ENCODE data around the gene NUP210L.
"Not testable (repeated sequence)": the region's sequence is repeated elsewhere in the genome, so short reads cannot be mapped to it uniquely, and the experiment has no call there.

NUP210L gene

DNA sequence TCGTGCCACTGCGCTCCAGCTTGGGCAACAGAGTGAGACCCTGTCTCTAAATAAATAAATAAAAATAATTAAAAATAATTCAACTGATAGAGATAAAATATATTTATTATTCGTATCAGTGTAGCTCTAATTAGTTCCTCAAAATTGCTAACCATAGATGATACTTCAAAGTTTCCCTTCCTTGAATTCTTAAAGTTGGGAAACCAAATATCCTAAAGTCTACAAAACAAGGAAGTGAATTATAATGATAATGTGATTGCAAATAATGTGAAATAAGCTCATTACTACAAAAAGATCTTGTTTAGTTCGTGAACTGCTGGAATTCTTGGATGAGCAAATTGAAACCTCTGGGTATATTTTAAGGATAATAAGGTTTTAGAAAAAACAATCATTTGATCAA, 60.5 kb downstream of the NUP210L start:
- no peak for DNase-seq

DNA sequence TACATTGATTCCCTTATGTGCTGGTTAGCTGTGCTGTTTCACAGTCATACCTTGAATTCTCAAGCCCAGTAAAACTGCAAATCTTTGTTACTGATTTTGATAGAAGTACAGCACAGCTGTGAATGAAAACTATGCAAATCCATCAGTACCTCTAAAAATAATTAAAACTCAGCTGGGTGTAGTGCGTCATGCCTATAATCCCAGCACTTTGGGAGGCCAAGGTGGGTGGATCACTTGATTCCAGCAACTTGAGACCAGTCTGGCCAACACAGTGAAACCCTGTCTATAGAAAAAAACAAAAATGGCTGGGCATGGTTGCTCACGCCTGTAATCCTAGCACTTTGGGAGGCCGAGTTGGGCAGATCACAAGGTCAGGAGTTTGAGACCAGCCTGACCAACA, 61.2 kb downstream of the NUP210L start:
- no peak for DNase-seq

DNA sequence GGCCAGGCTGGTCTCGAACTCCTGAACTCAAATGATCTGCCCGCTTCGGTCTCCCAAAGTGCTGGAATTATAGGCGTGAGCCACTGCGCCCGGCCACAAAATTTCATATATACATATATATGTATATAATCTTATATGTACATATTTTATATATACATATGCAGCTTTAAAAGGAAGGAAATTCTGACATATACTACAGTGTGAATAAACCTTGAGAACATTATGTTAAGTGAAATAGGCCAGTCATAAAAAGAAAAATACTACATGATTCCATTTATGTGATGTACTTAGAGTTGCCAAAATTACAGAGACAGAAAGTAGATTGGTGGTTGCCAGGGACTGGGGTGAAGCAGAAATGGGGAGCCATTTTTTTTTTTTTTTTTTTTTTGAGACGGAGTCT, 63.2 kb downstream of the NUP210L start:
- DNase-seq = no peak

DNA sequence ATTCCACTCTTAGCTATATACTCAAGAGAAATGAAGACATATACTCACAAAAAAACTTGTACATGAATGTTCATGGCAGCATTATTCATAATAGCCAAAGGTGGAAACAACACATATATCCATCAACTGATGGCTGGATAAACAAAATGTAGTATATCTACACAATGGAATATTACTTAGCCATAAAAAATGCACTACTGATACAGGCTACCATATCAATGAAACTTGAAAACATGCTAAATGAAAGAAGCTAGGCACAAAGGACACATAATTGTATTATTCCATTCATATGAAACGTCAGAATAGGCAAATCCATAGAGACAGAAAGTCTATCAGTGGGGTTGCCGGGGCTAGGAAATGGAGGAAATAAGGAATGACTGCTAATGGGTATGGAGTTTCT, 67.3 kb downstream of the NUP210L start:
- DNase-seq = no peak

DNA sequence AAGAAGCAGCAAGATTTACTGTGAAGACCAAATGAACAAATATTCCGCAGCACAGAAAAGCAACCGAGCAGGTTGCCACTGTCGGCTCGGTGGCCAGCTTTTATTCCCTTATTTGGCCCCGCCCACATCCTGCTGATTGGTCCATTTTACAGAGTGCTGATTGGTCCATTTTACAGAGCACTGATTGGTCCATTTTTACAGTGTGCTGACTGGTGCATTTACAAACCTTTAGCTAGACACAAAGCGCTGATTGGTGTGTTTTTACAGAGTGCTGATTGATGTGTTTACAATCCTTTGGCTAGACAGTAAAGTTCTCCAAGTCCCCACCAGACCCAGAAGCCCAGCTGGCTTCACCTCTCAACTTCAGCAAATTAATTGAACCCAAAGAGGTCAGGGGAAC, 71.8 kb downstream of the NUP210L start:
- DNase-seq = not testable (repeated sequence)

DNA sequence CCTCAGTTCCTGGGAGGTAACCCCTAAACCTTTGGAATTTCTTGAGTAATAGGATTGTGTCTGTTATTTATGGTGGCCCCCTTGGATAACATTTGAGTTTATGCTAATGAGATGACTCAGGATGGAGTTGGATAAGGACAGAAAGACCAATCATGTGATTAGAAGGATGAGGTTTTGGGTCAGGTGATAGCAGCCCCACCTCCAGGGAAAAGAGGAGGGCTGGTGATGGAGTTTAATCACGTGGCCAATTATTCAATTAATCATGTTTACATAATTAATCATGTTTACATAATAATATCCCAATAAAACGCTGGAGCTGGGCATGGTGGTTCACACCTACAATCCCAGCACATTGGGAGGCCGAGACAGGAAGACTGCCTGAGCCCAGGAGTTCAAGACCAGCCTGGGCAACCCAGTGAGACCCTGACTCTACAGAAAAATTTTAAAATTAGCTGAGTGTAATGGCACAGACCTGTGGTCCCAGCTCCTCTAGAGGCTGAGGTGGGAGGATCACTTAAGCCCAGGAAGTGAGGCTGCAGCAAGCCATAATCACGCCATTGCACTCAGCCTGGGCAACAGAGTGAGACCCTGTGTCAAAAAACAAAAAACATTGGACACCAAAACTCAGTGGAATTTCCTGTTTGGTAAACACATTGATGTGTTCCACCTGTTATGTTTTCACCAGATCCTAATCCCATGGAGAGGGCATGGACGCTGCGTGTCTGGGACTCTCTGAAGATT, 73.3 kb downstream of the NUP210L start:
- DNase-seq = no peak

DNA sequence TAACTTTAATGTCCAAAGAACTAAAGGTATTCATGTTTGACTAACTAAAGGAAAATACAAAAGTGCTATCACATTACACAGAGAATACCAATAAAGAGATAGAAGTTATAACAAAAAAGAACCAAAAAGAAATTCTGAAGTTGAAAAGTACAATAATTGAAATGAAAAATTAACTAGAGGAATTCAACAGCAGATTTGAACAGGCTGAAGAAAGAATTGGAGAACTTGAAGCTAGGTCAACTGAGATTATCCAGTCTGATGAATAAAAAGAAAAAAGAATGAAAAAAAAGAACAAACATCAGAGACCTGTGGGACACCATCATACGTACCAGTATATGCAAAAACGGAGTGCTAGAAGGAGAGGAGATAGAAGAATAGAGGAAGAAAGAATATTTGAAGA, 78.5 kb downstream of the NUP210L start:
- no peak for DNase-seq

DNA sequence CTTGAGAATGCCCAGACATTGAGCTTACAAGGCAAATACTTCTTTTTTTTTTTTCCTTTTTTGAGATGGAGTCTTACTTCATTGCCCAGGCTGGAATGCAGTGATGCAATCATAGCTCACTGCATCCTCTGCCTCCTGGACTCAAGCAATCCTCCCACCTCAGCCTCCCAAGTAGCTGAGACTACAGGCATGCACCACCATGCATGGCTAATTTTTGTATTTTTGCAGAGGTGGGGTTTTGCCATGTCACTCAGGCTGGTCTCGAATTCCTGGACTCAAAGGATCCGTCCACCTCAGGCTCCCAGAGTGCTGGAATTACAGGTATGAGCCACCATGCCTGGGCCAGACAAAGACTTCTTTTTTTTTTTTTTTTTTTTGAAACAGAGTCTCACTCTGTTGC, 79.1 kb downstream of the NUP210L start:
- DNase-seq = no peak

DNA sequence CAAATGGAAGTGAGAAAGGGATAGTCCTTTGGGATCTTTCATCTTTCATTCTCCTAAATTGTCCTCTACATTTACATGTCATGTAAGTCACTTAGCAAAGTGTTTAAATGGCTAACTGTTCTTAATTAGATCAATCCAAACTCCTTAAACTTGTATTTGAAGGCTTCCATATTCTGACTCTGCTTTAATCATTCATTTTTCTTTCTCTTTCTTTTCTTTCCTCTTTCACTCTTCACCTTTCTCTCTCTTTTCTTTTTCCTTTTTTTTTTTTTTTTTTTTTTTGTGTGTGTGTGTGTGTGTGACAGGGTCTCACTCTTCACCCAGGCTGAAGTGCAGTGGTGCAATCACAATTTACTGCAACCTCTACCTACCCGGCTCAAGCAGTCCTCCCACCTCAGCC, 92.6 kb downstream of the NUP210L start:
- no peak for DNase-seq

DNA sequence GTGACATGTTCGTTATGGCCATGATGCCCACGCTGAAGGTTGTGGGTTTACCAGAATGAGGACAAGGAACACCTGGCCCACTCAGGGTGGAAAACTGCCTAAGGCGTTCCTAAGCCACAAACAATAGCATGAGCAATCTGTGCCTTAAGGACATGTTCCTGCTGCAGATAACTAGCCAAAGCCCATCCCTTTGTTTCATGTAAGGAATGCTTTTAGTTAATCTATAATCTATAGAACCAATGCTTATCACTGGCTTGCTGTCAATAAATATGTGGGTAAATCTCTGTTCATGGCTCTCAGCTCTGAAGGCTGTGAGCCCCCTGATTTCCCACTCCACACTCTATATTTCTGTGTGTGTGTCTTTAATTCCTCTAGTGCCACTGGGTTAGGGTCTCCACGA, 107.4 kb downstream of the NUP210L start:
- not testable (repeated sequence) for DNase-seq

DNA sequence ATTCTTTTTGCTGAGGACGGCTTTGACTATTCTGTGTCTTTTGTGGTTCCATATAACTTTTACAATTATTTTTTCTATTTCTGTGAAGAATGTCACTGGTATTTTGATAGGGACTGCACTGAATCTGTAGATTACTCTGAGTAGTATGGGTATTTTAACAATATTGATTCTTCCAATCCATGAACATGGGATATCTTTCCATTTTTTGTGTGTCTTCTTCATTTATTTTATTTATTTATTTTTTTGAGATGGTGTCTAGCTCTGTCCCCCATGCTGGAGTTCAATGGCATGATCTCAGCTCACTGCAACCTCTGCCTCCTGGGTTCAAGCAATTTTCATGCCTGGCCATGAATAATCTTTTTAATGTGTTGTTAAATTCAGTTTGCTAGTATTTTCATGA, 121.2 kb downstream of the NUP210L start:
- DNase-seq = not testable (repeated sequence)

DNA sequence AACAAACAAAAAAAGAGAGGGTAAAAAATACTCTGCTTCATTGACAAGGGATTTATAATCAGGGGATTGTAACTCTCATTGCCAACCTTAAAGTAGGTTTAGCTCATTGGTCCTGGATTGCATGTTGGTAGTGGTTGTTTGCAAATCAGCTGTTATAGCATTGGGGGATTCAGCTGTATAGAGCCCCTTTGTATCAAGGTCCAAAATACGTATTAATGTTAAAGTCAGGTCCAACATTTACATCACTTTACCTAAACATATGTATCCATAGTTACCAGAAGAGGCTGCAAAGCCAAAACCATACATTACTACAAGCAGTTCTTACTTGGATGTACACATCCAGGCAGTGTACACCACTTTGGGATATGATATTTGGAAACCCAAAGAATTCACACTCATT, 134.9 kb downstream of the NUP210L start:
- no peak for DNase-seq

DNA sequence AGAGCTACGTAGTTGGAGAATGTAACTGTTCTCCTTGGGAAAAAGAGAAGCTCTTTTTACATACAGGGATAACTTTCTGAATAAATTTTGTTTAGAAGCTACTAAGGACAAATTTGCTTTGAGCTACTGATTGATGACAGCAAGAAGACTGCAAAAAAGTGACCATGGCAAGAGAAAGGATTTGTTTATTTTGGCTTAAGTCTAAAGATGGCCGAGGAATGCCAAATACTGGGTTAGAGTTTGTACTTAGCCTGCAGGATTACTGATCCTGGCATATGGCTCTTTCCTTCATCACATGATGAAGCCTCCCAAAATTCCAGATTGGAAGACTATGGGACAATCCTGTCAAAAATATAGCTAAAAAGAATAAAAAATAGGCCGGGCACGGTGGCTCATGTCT, 135.6 kb downstream of the NUP210L start:
- DNase-seq = no peak

DNA sequence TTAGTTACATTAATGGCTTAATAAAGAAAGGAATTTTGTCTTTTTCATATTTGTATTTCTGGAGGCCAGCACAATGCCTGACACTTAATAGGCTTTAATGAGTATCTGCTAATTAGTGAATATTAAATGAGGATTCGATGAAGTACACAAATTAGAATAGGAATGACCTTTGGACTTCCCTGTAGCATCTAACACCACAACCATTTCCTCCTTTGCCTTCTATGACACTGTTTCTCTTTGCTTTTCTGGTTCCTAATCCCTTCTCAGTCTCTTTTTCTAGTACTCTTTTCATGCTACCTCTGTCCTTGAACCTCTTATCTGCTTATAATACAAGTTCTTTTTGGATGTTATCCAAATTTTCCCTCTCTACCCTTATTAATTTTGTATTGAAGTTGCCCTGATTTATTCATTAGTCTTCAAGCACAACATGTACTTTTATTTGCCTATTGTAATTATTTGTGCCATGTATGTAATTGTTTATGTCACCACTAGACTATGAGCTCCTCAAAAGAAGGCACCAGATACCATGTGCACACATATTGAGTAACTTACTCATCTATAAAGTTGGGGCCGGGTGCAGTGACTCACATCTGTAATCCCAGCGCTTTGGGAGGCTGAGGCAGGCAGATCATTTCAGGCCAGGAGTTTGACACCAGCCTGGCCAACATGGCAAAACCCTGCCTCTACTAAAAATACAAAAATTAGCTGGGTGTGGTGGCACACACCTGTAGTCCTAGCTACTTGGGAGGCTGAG, 140.5 kb downstream of the NUP210L start:
- DNase-seq = no peak

DNA sequence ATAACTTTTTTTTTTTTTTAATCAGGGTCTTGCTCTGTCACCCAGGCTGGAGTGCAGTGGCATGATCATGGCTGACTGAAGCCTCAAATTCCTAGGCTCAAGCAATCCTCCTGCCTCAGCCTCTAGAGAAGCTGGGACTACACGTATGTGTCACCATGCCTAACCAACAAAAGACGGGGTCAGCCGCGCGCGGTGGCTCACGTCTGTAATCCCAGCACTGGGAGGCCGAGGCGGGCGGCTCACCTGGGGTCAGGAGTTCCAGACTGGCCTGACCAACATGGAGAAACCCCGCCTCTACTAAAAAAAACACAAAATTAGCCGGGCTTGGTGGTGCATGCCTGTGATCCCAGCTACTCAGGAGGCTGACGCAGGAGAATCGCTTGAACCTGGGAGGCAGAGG, 142.3 kb downstream of the NUP210L start:
- DNase-seq = not testable (repeated sequence)

DNA sequence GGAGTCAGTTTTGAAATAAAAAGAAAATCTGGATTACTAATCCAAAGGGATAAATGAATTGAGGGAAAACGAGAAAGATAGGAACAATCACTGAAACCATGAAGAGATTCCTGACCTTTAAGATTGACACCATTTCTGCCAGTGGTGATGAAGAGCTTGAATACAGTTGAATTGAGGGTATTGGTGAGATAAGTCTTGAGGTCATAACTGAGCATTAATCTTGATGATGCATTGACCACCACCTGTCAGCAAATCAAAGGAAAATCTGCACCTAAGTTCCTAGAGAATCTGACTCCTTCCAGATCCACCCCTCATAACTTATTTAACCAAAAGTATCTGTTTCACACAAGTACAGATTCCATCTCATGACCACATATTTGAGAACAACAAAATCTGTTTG, 142.7 kb downstream of the NUP210L start:
- DNase-seq = no peak

DNA sequence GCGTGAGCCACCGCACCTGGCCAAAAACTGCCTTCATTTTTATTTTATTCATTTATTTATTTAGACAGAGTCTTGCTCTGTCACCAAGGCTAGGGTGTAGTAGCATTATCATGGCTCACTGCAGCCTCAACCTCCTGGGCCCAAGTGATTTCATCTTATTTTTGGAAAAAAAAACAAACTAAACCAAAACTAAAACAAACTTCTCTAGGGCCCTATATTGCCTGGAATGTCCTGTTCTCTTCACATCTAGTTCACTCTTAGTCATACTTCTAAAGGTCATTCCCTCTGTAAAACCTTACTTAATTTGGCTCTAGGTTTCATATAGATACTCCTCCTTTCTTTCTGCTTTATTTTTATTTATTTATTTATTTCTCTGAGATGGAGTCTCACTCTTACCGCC, 148.7 kb downstream of the NUP210L start:
- no peak for DNase-seq

DNA sequence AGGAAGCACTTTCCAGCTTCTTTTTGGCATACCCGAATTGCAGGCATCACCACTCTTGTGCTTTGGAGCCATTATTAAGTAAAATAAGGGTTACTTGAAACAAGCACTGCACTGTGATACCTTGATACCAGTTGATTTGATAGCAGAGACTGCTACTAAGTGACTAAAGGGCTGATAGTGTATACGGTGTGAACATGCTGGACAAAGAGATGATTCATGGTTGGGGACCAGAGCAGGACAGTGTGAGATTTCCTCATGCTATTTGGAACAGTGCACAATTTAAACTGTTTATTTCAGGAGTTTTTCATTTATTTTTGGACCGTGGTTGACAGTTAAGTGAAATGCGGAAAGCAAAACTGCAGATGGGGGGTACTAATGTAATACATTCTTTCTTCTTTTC, 154.5 kb downstream of the NUP210L start:
- DNase-seq = no peak

DNA sequence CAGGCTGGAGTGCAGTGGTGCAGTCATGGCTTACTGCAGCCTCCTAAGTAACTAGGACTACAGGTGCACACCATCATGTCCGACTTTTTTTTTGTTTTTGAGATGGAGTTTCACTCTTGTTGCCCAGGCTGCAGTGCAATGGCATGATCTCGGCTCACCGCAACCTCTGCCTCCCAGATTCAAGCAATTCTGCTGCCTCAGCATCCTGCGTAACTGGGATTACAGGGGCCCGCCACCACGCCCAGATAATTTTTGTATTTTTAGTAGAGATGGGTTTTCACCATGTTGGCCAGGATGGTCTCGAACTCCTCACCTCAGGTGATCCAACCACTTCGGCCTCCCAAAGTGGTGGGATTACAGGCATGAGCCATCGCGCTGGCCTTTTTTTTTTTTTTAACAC, 158.0 kb downstream of the NUP210L start:
- not testable (repeated sequence) for DNase-seq

DNA sequence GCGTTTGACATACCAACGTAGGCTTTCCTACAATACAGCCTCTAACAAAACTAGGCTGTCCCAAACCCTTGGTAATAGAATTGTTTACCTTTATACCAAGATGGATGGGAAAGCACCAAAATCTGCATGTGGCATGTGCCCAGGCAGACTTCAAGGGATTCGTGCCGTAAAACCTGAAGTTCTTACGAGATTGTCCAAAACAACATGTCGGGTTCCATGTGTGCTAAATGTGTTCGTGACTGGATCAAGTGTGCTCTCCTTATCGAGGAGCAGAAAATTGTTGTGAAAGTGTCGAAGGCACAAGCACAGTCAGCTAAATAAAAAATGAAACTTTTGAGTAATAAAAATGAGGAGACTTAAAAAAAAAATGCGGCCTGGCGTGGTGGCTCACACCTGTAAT, 159.2 kb downstream of the NUP210L start:
- DNase-seq = no peak

DNA sequence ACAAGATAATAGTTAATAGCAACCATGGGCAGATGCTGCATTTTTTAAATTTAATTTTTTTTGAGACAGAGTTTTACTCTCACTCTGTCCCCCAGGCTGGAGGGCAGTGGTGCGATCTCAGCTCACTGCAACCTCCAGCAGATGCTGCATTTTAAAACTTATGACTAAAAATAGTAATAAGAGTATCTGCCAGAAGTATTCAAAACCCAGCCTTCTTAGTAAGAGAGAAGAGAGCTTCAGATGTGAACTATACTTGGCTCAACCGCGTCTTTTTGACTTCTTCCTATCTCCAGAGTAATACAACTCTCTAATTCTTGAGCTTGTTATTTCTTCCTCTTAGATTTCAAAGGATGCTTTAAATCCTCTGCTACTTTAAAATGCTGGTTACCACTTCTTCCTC, 159.7 kb downstream of the NUP210L start:
- no peak for DNase-seq

DNA sequence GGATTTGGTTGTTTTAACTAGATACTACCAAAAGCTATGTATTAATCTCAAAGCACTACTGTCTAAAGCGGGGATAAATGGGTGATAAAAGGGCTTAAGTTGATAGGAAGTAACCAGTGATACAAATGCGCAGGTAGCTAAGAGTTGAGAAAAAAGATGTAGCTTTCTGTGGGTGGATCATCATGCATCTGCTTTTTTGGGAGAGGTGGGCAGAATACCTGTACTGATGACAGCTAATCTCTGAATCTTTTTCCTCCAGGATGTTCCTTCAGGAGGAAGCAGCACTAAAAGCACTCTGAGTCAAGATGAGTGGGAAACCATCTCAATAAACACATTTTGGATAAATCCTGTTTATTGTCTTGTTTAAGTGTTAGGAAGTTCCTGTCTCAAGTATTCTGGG, 163.1 kb downstream of the NUP210L start:
- no peak for DNase-seq

DNA sequence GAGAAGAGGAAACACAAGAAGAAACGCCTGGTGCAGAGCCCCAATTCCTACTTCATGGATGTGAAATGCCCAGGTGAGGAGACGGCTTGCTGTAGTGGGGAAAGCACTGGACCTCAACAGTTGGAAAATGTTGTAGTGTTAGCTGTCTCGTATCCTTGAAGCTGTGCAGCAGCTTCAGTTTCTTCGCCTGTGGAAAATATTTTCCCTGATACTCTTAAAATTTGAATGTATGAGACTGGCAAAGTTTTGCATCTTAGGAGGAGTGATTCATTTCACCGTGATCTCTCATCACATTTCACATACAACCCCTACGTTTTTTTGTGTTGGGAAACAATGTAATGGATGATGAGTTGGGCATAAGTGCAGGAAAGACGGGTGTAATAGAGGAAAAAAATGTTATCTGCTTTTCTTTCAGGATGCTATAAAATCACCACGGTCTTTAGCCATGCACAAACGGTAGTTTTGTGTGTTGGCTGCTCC, 163.7 kb downstream of the NUP210L start:
- DNase-seq = no peak

DNA sequence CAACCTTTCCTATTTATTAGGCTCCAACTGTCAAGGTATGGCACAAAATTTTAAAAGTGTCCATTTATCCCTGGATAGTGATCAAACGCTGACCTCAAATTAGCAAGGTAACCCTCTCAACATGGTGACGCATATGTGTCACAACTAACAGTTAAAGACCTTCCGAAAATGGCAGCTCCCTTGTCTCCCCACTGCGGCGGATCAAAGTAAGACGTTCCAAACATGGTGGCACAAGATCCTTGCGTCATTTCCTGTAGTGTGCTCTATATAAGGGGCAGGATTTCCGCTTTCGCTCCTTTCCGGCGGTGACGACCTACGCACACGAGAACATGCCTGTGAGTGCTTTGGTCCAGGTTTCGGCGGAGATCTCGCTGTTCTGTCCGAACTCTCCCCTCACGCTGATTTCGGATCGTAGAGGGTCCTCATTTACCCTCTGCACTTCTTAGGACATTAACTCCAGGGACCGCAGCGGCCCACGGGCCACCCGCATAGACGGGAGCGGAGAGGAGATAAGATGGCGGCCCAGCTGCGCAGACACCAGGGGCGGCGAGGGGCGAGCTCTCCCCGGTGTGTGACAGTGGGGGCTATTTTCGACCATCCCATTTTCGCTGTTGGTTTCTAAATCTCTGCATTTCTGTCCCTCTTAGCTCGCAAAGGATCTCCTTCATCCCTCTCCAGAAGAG, 164.3 kb downstream of the NUP210L start, which contains the start of gene RPS27:
Gene RPS27 (plus strand): TSS at position 295 of the 683 bp plus-strand sequence. CDS start 35 bp downstream, at position 330.
- peak; percentile 89 for DNase-seq
